Common myeloid progenitor, CD34-positive (primary cell): ENCODE data around the gene OR51B4.

Source experiments
- CTCF ChIA-PET: fragments of 350-600 bp; sonication (Branson Sonifier 250); formaldehyde crosslinking; loops from one replicate; lab custom pipeline; 2021; ENCODE audit warnings: antibody characterized with exemption; lab: Charles Lee
- POLR2A ChIA-PET: fragments of 350-600 bp; sonication (Branson Sonifier 250); formaldehyde crosslinking; loops from one replicate; lab custom pipeline; 2021; ENCODE audit warnings: antibody characterized with exemption; lab: Charles Lee
- DNase-seq, 3 donors: peaks; one replicate each; pipeline versions ENCODE4 v3.0.0 to v3.0.0-alpha.2; 2013
- H3K27ac ChIP-seq, 2 experiments: 1 replicate in 1 of 2; 2 replicates in 1 of 2; pipeline ENCODE4 v1.7.0; 2013; ENCODE audit warnings: inconsistent platforms in 2 of 2, low read length in 2 of 2, mild to moderate bottlenecking in 2 of 2, low read depth in 1 of 2, moderate library complexity in 1 of 2; ENCODE audit not compliant: severe bottlenecking in 2 of 2, insufficient read depth in 1 of 2, poor library complexity in 1 of 2
- H3K27me3 ChIP-seq, 5 experiments: replicated peaks in 2 of 5; 1 replicate in 3 of 5; 2 replicates in 2 of 5; pipeline versions ENCODE4 v1.6.1 to v1.7.0; 2013; ENCODE audit warnings: low read length in 4 of 5, mild to moderate bottlenecking in 2 of 5, moderate library complexity in 2 of 5, inconsistent platforms in 1 of 5; ENCODE audit not compliant: insufficient read depth in 5 of 5, control insufficient read depth in 4 of 5
- H3K36me3 ChIP-seq, 4 experiments: 1 replicate in 2 of 4; 2 replicates in 2 of 4; pipeline versions ENCODE4 v1.6.1 to v1.7.0; 2013; ENCODE audit warnings: low read length in 3 of 4, control low read depth in 1 of 4, mild to moderate bottlenecking in 1 of 4; ENCODE audit not compliant: control insufficient read depth in 4 of 4, insufficient read depth in 4 of 4
- H3K4me1 ChIP-seq, 4 experiments: 1 replicate in 3 of 4; 2 replicates in 1 of 4; pipeline versions ENCODE4 v1.6.1 to v1.7.1; 2013; ENCODE audit warnings: low read length in 3 of 4, mild to moderate bottlenecking in 3 of 4, control low read depth in 1 of 4, inconsistent platforms in 1 of 4, moderate library complexity in 1 of 4; ENCODE audit not compliant: control insufficient read depth in 4 of 4, insufficient read depth in 4 of 4; ENCODE audit errors: control extremely low read depth in 1 of 4
- H3K4me3 ChIP-seq, 7 experiments: 1 replicate in 4 of 7; 2 replicates in 3 of 7; pipeline versions ENCODE4 v1.5.1 to v1.7.0; 2013; ENCODE audit warnings: mild to moderate bottlenecking in 7 of 7, low read length in 6 of 7, moderate library complexity in 6 of 7, inconsistent platforms in 2 of 7, low read depth in 2 of 7, control low read depth in 1 of 7; ENCODE audit not compliant: insufficient read depth in 4 of 7, control insufficient read depth in 1 of 7; ENCODE audit errors: extremely low read depth in 1 of 7
- H3K9me3 ChIP-seq, 5 experiments: 1 replicate in 4 of 5; 2 replicates in 1 of 5; pipeline versions ENCODE4 v1.6.1 to v1.7.1; 2013; ENCODE audit warnings: low read length in 4 of 5, mild to moderate bottlenecking in 2 of 5, inconsistent platforms in 1 of 5, low read depth in 1 of 5, moderate library complexity in 1 of 5; ENCODE audit not compliant: control insufficient read depth in 4 of 5, insufficient read depth in 2 of 5; ENCODE audit errors: control extremely low read depth in 1 of 5
- WGBS: methylation state at CpG from one replicate; pipeline ENCODE4 v1.1.5; 2013; ENCODE audit not compliant: insufficient coverage; 5-methylcytosine and 5-hydroxymethylcytosine counted together

OR51B4 gene

GRCh38 chr11:5276697-5277096 lies 25.0 kb downstream of the OR51B4 start:
- ChIA-PET CTCF (interaction anchor here (0.6 kb wide), 1 partner anchor 1299 kb away, joined by 3 read pairs; no protein-coding TSS in a partner anchor), POLR2A (interaction anchor here (0.6 kb wide), 1 partner anchor 27 kb away, joined by 3 read pairs; no protein-coding TSS in a partner anchor)
- Histone ChIP-seq H3K27ac (peak overlapping the region in 1 of 2 experiments; percentile 65), H3K27me3 (no peaks in the 10 kb centered on the region), H3K36me3 (no peaks in the 10 kb centered on the region), H3K4me3 (no peak overlapping the region), H3K4me1 (peaks cover 0 to 38% (median 28%) of the 10 kb centered on the region in 4 experiments), H3K9me3 (no peaks in the 10 kb centered on the region)
- 100% methylated on average over 1 of the region's 2 CpGs for WGBS
- no peak for DNase-seq

GRCh38 chr11:5275369-5276110 lies 26.2 kb downstream of the OR51B4 start:
- peak overlapping the region; percentile 25 to 65 for H3K27ac ChIP-seq
- CTCF ChIA-PET = no interaction called here
- no peaks in the 10 kb centered on the region for H3K36me3 ChIP-seq
- no peaks in the 10 kb centered on the region for H3K27me3 ChIP-seq
- POLR2A ChIA-PET = interaction anchor here (0.6 kb wide), 2 partner anchors 28 to 50 kb away, joined by 3 read pairs; no protein-coding TSS in a partner anchor
- DNase-seq = peak; percentile 76 to 91 (median 84)
- H3K9me3 ChIP-seq = no peaks in the 10 kb centered on the region
- peaks cover 0 to 31% (median 19%) of the 10 kb centered on the region in 4 experiments for H3K4me1 ChIP-seq
- H3K4me3 ChIP-seq = no peak overlapping the region
- WGBS = 87% methylated on average over 3 of the region's 6 CpGs

GRCh38 chr11:5274395-5274794 lies 27.4 kb downstream of the OR51B4 start:
- Histone ChIP-seq H3K36me3 (no peaks in the 10 kb centered on the region), H3K9me3 (no peaks in the 10 kb centered on the region), H3K4me1 (peaks cover 0 to 23% (median 13%) of the 10 kb centered on the region in 4 experiments), H3K27me3 (no peaks in the 10 kb centered on the region), H3K27ac (peak overlapping the region in 1 of 2 experiments; percentile 65), H3K4me3 (no peak overlapping the region)
- WGBS = 90% methylated on average over 3 of the region's 5 CpGs
- ChIA-PET POLR2A (no interaction called here), CTCF (no interaction called here)
- DNase-seq = no peak

GRCh38 chr11:5272395-5273017 lies 29.2 kb downstream of the OR51B4 start:
- no peaks in the 10 kb centered on the region for H3K27me3 ChIP-seq
- no peaks in the 10 kb centered on the region for H3K9me3 ChIP-seq
- ChIA-PET CTCF (interaction anchor here (0.8 kb wide), 1 partner anchor 18 kb away, joined by 3 read pairs; no protein-coding TSS in a partner anchor), POLR2A (no interaction called here)
- no peak overlapping the region for H3K4me3 ChIP-seq
- DNase-seq = no peak
- H3K27ac ChIP-seq = peak overlapping the region in 1 of 2 experiments; percentile 47
- no peaks in the 10 kb centered on the region for H3K36me3 ChIP-seq
- WGBS = 100% methylated on average over 1 of the region's 4 CpGs
- H3K4me1 ChIP-seq = peaks cover 0 to 20% (median 11%) of the 10 kb centered on the region in 4 experiments

- ChIA-PET POLR2A (no interaction called here), CTCF (no interaction called here)
- Histone ChIP-seq H3K27ac (no peak within 1 kb of the TSS), H3K36me3 (no peaks in the 10 kb centered on the region), H3K27me3 (no peaks in the 10 kb centered on the region), H3K9me3 (no peaks in the 10 kb centered on the region), H3K4me3 (no peak within 1 kb of the TSS), H3K4me1 (peaks cover 0 to 8% (median 7%) of the 10 kb centered on the region in 4 experiments)
- no peak for DNase-seq
- WGBS = 94% methylated on average over 3 of the region's 4 CpGs
These were observed 32.0 kb downstream of the OR51B4 start, which contains the start of gene HBE1 for GRCh38 chr11:5269715-5270147. Gene HBE1, minus strand, starts transcription at chr11:5269945. Its CDS starts 55 bp downstream, at chr11:5269890.

- DNase-seq = no peak
- Histone ChIP-seq H3K4me1 (no peaks in the 10 kb centered on the region), H3K4me3 (no peak overlapping the region), H3K9me3 (no peaks in the 10 kb centered on the region), H3K27ac (no peak overlapping the region), H3K27me3 (no peaks in the 10 kb centered on the region), H3K36me3 (no peaks in the 10 kb centered on the region)
- CTCF ChIA-PET = no interaction called here
- POLR2A ChIA-PET = no interaction called here
- WGBS = 100% methylated on average over 2 of the region's 2 CpGs
These were observed 34.6 kb downstream of the OR51B4 start for GRCh38 chr11:5267033-5267563.

GRCh38 chr11:5266609-5267008 lies 35.1 kb downstream of the OR51B4 start:
- CTCF ChIA-PET = no interaction called here

More at GRCh38 chr11:5266609-5267008, 35.1 kb downstream of the OR51B4 start:
- no peak overlapping the region for H3K27ac ChIP-seq
- no peaks in the 10 kb centered on the region for H3K36me3 ChIP-seq
- no peak overlapping the region for H3K4me3 ChIP-seq
- no peaks in the 10 kb centered on the region for H3K9me3 ChIP-seq
- POLR2A ChIA-PET = no interaction called here
- no peaks in the 10 kb centered on the region for H3K4me1 ChIP-seq
- H3K27me3 ChIP-seq = no peaks in the 10 kb centered on the region
- DNase-seq = no peak
